K562 (cell line): ENCODE data around the gene SULT1A1. TPM values are rescaled to one million over a fixed set of nuclear protein-coding genes. Genes with fewer than 3 reads are reported as not detected.

ENCODE experiments used
- ATAC-seq: fragments of 200-7000 bp; cut with Tn5 transposase; 3 replicates; pipeline ENCODE4 v1.9.1; 2020; ENCODE audit warnings: moderate library complexity
- BruUV-seq: library from RNA; stranded (reverse); fragments of 400-500 nt; replicated peaks from 2 replicates; lab custom pipeline; 2021; lab: Mats Ljungman, UMichigan
- CTCF ChIA-PET: fragments of 300-600 bp; formaldehyde crosslinking; extraction: SDS; loops from one replicate; lab custom pipeline; 2021; ENCODE audit warnings: low intra/inter-chr PET ratio; lab: Yijun Ruan, JAX
- POLR2A ChIA-PET: fragments of 300-600, 350-650 bp; sonication (Branson Sonifier 250); formaldehyde crosslinking; extraction: SDS; loops from one replicate; lab custom pipeline; 2021; ENCODE audit warnings: antibody characterized with exemption, inconsistent platforms; lab: Yijun Ruan, JAX
- DNase-seq, 4 experiments: peaks; one replicate each; pipeline versions ENCODE4 v3.0.0 to v3.0.0-alpha.2; 2011 to 2018; ENCODE audit warnings: low spot score in 3 of 4, mixed read lengths in 3 of 4; ENCODE audit errors: extremely low read depth in 1 of 4
- FAIRE-seq: peaks from 2 replicates; lab custom pipeline; 2011; peaks lifted over from hg19 to GRCh38; lab: Jason Lieb, UNC
- H2AFZ ChIP-seq: 2 replicates; pipeline ENCODE4 v1.6.0; 2011; ENCODE audit warnings: low read depth, low read length, control low read depth, inconsistent platforms
- H3K27ac ChIP-seq: fragments of 200-600 bp; 3 replicates; pipeline ENCODE4 v1.8.0; 2011; ENCODE audit warnings: low read depth, mild to moderate bottlenecking, control low read depth, inconsistent platforms, low read length, moderate library complexity, mixed read lengths; ENCODE audit errors: extremely low read depth
- H3K27me3 ChIP-seq, 2 experiments: fragments of 300-600 bp in 1 of 2; 2 replicates in 1 of 2; 3 replicates in 1 of 2; pipeline versions ENCODE4 v1.6.0 to v1.8.0; 2011; ENCODE audit warnings: inconsistent platforms in 2 of 2, low read length in 2 of 2, mild to moderate bottlenecking in 1 of 2, mixed read lengths in 1 of 2, moderate library complexity in 1 of 2; ENCODE audit not compliant: control insufficient read depth in 2 of 2, insufficient read depth in 2 of 2
- H3K36me3 ChIP-seq: fragments of 300-600 bp; 3 replicates; pipeline ENCODE4 v1.8.0; 2011; ENCODE audit warnings: mild to moderate bottlenecking, low read length, inconsistent platforms; ENCODE audit not compliant: control insufficient read depth, insufficient read depth
- H3K4me1 ChIP-seq, 2 experiments: fragments of 200-600 bp in 1 of 2; replicated peaks in 1 of 2; 2 replicates in 1 of 2; 3 replicates in 1 of 2; pipeline versions ENCODE4 v1.5.1 to v1.8.0; 2011; ENCODE audit warnings: inconsistent platforms in 2 of 2, low read length in 2 of 2, mild to moderate bottlenecking in 1 of 2, mixed read lengths in 1 of 2, moderate library complexity in 1 of 2; ENCODE audit not compliant: control insufficient read depth in 2 of 2, insufficient read depth in 2 of 2
- H3K4me2 ChIP-seq: 2 replicates; pipeline ENCODE4 v1.6.1; 2011; ENCODE audit warnings: low read length, control low read depth, inconsistent platforms, mixed read lengths; ENCODE audit not compliant: insufficient read depth
- H3K4me3 ChIP-seq: fragments of 200-600 bp; sonication (generic), shearing (Covaris generic); 2 replicates; pipeline ENCODE4 v1.5.1; 2016; ENCODE audit warnings: control low read depth, inconsistent platforms
- H3K79me2 ChIP-seq: fragments of 200-600 bp; 3 replicates; pipeline ENCODE4 v1.8.0; 2011; ENCODE audit warnings: low read length, inconsistent platforms; ENCODE audit not compliant: control insufficient read depth, insufficient read depth
- H3K9ac ChIP-seq, 2 experiments: 2 replicates each; pipeline versions ENCODE4 v1.6.0 to v1.6.1; 2011; ENCODE audit warnings: low read depth in 2 of 2, low read length in 2 of 2, control low read depth in 1 of 2, inconsistent platforms in 1 of 2, mild to moderate bottlenecking in 1 of 2, mixed read lengths in 1 of 2; ENCODE audit not compliant: insufficient read depth in 1 of 2
- H3K9me1 ChIP-seq: one replicate; pipeline ENCODE4 v1.6.0; 2011; ENCODE audit warnings: inconsistent platforms, mild to moderate bottlenecking, low read length, moderate library complexity; ENCODE audit not compliant: control insufficient read depth, insufficient read depth
- H3K9me3 ChIP-seq: replicated peaks from 2 replicates; pipeline ENCODE4 v1.5.1; 2011; ENCODE audit warnings: low read depth, low read length, inconsistent platforms; ENCODE audit not compliant: control insufficient read depth, insufficient read depth
- H4K20me1 ChIP-seq: replicated peaks from 2 replicates; pipeline ENCODE4 v1.6.1; 2011; ENCODE audit warnings: low read length, inconsistent platforms, mixed read lengths; ENCODE audit not compliant: control insufficient read depth, insufficient read depth
- ADNP ChIP-seq: fragments of 200-800 bp; sonication (Bioruptor generic); IDR thresholded peaks from 2 replicates; pipeline ENCODE4 v1.6.1; 2016; ENCODE audit warnings: missing genetic modification characterization, missing compliant biosample characterization
- EGR1 ChIP-seq: fragments of 450-650 bp; conservative IDR thresholded peaks from 2 replicates; pipeline ENCODE4 v1.6.1; 2017; ENCODE audit warnings: mild to moderate bottlenecking
- ZNF165 ChIP-seq: fragments of 250-450 bp; sonication (Bioruptor Pico); IDR thresholded peaks from 2 replicates; pipeline ENCODE4 v1.4.0; 2020; ENCODE audit warnings: borderline replicate concordance
- ZNF830 ChIP-seq: fragments of 250-450 bp; sonication (Bioruptor Pico); IDR thresholded peaks from 2 replicates; pipeline ENCODE4 v1.5.0; 2021; ENCODE audit warnings: mild to moderate bottlenecking
- WGBS: fragments of 100-300 bp; shearing (Covaris generic); methylation state at CpG from one replicate; pipeline ENCODE4 v1.1.6; 2016; ENCODE audit warnings: low coverage, mixed read lengths; ENCODE audit not compliant: insufficient coverage; ENCODE audit errors: missing lambda C conversion rate; 5-methylcytosine and 5-hydroxymethylcytosine counted together
- in situ Hi-C: fragments of 300-500 bp; cut with MboI; formaldehyde crosslinking; loops from 4 replicates; pipeline ENCODE4 v1.15.0; 2018; ENCODE audit warnings: inconsistent platforms, mixed read lengths
- intact Hi-C: fragments of 100-400 bp; cut with micrococcal nuclease; formaldehyde crosslinking; loops from 2 replicates; pipeline ENCODE4 v1.14.2; 2022
- polyA plus RNA-seq, 8 experiments: library from polyadenylated mRNA; depleted of rRNA in 4 of 8; stranded (reverse) in 5 of 8; unstranded in 3 of 8; fragments of >200 nt; fragmentation: Nextera tagmentation in 2 of 8; fragmentation: Illumina TruSeq in 1 of 8; extraction: Ambion mirVana in 2 of 8; extraction: Trizol in 1 of 8; gene quantifications; 2 replicates each; pipeline versions ENCODE4 v1.2.1 to v1.2.3, GENCODE V29; 2011 to 2014; ENCODE audit warnings: inconsistent platforms in 1 of 8, missing spikeins in 1 of 8
- total RNA-seq, 7 experiments: library from RNA; depleted of rRNA in 6 of 7; stranded (reverse); fragments of >200 nt in 6 of 7; fragmentation: Illumina TruSeq in 2 of 7; extraction: Trizol in 2 of 7; gene quantifications; 2 replicates each; pipeline versions ENCODE4 v1.2.1 to v1.2.3, GENCODE V29; 2011 to 2021; ENCODE audit warnings: low replicate concordance in 1 of 7
- TF ChIP-seq, protein P1 (sequence below): IDR thresholded peaks from 2 replicates; pipeline ENCODE4 v1.6.1; 2011; ENCODE audit not compliant: insufficient read length; ENCODE audit errors: extremely low read depth
- TF ChIP-seq, protein P2 (sequence below): conservative IDR thresholded peaks from 2 replicates; pipeline ENCODE4 v1.6.1; 2011; ENCODE audit warnings: low read depth, mild to moderate bottlenecking, low read length; ENCODE audit not compliant: control insufficient read depth
- TF ChIP-seq, protein P3 (sequence below): fragments of 150-350 bp; IDR thresholded peaks from 2 replicates; pipeline ENCODE4 v1.6.1; 2014; ENCODE audit warnings: low read depth, mild to moderate bottlenecking, low read length, borderline replicate concordance

The SULT1A1 gene
- total and polyA plus RNA-seq, 9 of the 15 experiments (the other 6 are each of a cell fraction or from before 2014, with no cell fraction given), result 3.4 to 30.1 (median 16.6) TPM

DNA sequence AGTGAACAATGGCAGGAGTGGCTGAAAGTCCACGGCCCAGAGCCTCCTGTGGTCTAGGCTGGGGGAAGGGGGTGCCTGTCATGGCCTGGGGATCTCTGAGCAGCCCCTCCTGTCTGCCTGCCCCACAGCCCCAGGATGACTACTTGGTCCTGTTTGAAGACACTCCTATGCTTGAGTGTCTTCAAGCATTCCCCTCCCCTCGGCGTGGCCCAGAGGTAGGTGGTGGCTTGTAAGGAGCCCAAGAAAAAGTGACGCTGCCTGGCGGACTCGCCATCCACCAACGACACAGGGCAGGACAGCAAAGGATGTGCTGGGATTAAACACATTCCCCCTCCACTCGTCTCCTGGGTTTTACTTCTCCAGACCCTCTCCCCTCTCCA lies 5.7 kb downstream of the SULT1A1 start:
- Histone ChIP-seq H3K4me2 (no peak overlapping the region), H3K9me3 (no peaks in the 10 kb centered on the region), H2AFZ (no peak overlapping the region), H3K36me3 (no peaks in the 10 kb centered on the region), H3K4me1 (peaks cover 2 to 5% of the 10 kb centered on the region in 2 experiments; a peak in 3 of 5 replicates), H3K4me3 (no peak overlapping the region), H3K9ac (peak overlapping the region in 1 of 2 experiments; percentile 45; a peak in 1 of 4 replicates), H4K20me1 (no peaks in the 10 kb centered on the region), H3K9me1 (no peaks in the 10 kb centered on the region), H3K27ac (no peak overlapping the region), H3K27me3 (no peaks in the 10 kb centered on the region), H3K79me2 (no peaks in the 10 kb centered on the region)
- BruUV-seq, result no TSS peak
- CTCF ChIA-PET, result no interaction called here
- TF ChIP-seq EGR1 (no peak), ZNF830 (CRISPR knock-in tag) (no peak), ADNP (tag) (no peak), ZNF165 (CRISPR knock-in tag) (no peak)
- TF ChIP-seq, protein P1, sequence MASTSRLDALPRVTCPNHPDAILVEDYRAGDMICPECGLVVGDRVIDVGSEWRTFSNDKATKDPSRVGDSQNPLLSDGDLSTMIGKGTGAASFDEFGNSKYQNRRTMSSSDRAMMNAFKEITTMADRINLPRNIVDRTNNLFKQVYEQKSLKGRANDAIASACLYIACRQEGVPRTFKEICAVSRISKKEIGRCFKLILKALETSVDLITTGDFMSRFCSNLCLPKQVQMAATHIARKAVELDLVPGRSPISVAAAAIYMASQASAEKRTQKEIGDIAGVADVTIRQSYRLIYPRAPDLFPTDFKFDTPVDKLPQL, result no peak
- TF ChIP-seq, protein P2, sequence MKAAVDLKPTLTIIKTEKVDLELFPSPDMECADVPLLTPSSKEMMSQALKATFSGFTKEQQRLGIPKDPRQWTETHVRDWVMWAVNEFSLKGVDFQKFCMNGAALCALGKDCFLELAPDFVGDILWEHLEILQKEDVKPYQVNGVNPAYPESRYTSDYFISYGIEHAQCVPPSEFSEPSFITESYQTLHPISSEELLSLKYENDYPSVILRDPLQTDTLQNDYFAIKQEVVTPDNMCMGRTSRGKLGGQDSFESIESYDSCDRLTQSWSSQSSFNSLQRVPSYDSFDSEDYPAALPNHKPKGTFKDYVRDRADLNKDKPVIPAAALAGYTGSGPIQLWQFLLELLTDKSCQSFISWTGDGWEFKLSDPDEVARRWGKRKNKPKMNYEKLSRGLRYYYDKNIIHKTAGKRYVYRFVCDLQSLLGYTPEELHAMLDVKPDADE, result no peak
- TF ChIP-seq, protein P3, sequence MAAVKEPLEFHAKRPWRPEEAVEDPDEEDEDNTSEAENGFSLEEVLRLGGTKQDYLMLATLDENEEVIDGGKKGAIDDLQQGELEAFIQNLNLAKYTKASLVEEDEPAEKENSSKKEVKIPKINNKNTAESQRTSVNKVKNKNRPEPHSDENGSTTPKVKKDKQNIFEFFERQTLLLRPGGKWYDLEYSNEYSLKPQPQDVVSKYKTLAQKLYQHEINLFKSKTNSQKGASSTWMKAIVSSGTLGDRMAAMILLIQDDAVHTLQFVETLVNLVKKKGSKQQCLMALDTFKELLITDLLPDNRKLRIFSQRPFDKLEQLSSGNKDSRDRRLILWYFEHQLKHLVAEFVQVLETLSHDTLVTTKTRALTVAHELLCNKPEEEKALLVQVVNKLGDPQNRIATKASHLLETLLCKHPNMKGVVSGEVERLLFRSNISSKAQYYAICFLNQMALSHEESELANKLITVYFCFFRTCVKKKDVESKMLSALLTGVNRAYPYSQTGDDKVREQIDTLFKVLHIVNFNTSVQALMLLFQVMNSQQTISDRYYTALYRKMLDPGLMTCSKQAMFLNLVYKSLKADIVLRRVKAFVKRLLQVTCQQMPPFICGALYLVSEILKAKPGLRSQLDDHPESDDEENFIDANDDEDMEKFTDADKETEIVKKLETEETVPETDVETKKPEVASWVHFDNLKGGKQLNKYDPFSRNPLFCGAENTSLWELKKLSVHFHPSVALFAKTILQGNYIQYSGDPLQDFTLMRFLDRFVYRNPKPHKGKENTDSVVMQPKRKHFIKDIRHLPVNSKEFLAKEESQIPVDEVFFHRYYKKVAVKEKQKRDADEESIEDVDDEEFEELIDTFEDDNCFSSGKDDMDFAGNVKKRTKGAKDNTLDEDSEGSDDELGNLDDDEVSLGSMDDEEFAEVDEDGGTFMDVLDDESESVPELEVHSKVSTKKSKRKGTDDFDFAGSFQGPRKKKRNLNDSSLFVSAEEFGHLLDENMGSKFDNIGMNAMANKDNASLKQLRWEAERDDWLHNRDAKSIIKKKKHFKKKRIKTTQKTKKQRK, result no peak
- ATAC-seq (peak; percentile 15; the same call in 2 of the 3 replicates), DNase-seq (no peak), FAIRE-seq (no peak)
- intact Hi-C loops (no loop called here), in situ Hi-C loops (loop anchor here (25.0 kb wide), 4 partner anchors 108 to 1608 kb away; partner anchors contain the start of genes EIF3C and EIF3CL)
- 40% methylated on average over 7 of the region's 8 CpGs for WGBS
- POLR2A ChIA-PET, result interaction anchor here (0.7 to 1.3 kb wide), 3 partner anchors 10 to 106 kb away, joined by 3 to 6 read pairs (median 3); no protein-coding TSS in a partner anchor
